Tongue (tissue), 2 donors: ENCODE results near the gene RPL10A. TPM values are rescaled to one million over a fixed set of nuclear protein-coding genes. Genes with fewer than 3 reads are reported as not detected.
"Not testable (repeated sequence)": the region's sequence is repeated elsewhere in the genome, so short reads cannot be mapped to it uniquely, and the experiment has no call there.

Source experiments
- DNase-seq: peaks from one replicate; pipeline ENCODE4 v3.0.0-alpha.2; 2015
- total RNA-seq: library from RNA; depleted of rRNA; stranded (reverse); fragments of >200 nt; gene quantifications from one replicate; pipeline ENCODE4 v1.2.3, GENCODE V29; 2014

RPL10A gene
- 1,709 TPM for total RNA-seq

- peak; percentile 99 for DNase-seq
Measured at GRCh38 chr6:35468181-35468979, at the start of gene RPL10A. Gene RPL10A (plus strand): TSS chr6:35468401. CDS start chr6:35468435, 34 bp downstream.

- DNase-seq: peak; percentile 25
Measured at GRCh38 chr6:35419417-35419816, 48.8 kb upstream of the RPL10A start.

GRCh38 chr6:35419961-35420360, 48.2 kb upstream of the RPL10A start:
- no peak for DNase-seq

GRCh38 chr6:35425284-35425683, 42.9 kb upstream of the RPL10A start:
- no peak for DNase-seq

GRCh38 chr6:35426074-35426473, 42.1 kb upstream of the RPL10A start:
- no peak for DNase-seq

GRCh38 chr6:35427435-35427834, 40.8 kb upstream of the RPL10A start:
- DNase-seq: no peak

- DNase-seq: no peak
Measured at GRCh38 chr6:35427851-35428321, 40.3 kb upstream of the RPL10A start.

- DNase-seq: no peak
Measured at GRCh38 chr6:35428421-35429149, 39.6 kb upstream of the RPL10A start.

GRCh38 chr6:35429463-35429862, 38.7 kb upstream of the RPL10A start:
- no peak for DNase-seq

- DNase-seq: no peak
Measured at GRCh38 chr6:35432291-35432690, 35.9 kb upstream of the RPL10A start.

- not testable (repeated sequence) for DNase-seq
Measured at GRCh38 chr6:35432702-35433101, 35.5 kb upstream of the RPL10A start.

GRCh38 chr6:35435074-35435837, 32.9 kb upstream of the RPL10A start:
- DNase-seq: no peak

GRCh38 chr6:35436071-35436857, 31.9 kb upstream of the RPL10A start:
- no peak for DNase-seq

- DNase-seq: not testable (repeated sequence)
Measured at GRCh38 chr6:35438378-35439065, 29.7 kb upstream of the RPL10A start.

- DNase-seq: no peak
Measured at GRCh38 chr6:35439308-35439707, 28.9 kb upstream of the RPL10A start.

- DNase-seq: no peak
Measured at GRCh38 chr6:35441205-35441604, 27.0 kb upstream of the RPL10A start.

GRCh38 chr6:35441642-35442041, 26.6 kb upstream of the RPL10A start:
- no peak for DNase-seq

GRCh38 chr6:35442693-35443092, 25.5 kb upstream of the RPL10A start:
- DNase-seq: no peak

GRCh38 chr6:35443341-35444030, 24.7 kb upstream of the RPL10A start:
- DNase-seq: no peak

GRCh38 chr6:35445691-35446090, 22.5 kb upstream of the RPL10A start:
- DNase-seq: no peak

- DNase-seq: peak; percentile 39
Measured at GRCh38 chr6:35448191-35448590, 20.0 kb upstream of the RPL10A start.
